PFSK-1 (cell line): ENCODE data around the gene DYNC2H1. TPM values are rescaled to one million over a fixed set of nuclear protein-coding genes. Genes with fewer than 3 reads are reported as not detected.
A peak's percentile ranks its signal among the peaks of the same experiment; 100 is the strongest.

Experiments
- FOXP2 ChIP-seq: optimal IDR thresholded peaks from 2 replicates; pipeline ENCODE3; 2011; ENCODE audit warnings: borderline replicate concordance, control low read depth, inconsistent platforms; ENCODE audit not compliant: insufficient read depth; ENCODE audit errors: extremely low read length, extremely low read depth
- POLR2AphosphoS5 ChIP-seq: IDR thresholded peaks from 2 replicates; pipeline ENCODE4 v1.6.1; 2012; ENCODE audit warnings: low read depth, mild to moderate bottlenecking, control low read depth, low read length, moderate library complexity
- SIN3A ChIP-seq: IDR thresholded peaks from 2 replicates; pipeline ENCODE4 v1.6.1; 2012; ENCODE audit warnings: mild to moderate bottlenecking, low read length, moderate library complexity, borderline replicate concordance; ENCODE audit not compliant: insufficient read depth
- TAF1 ChIP-seq: IDR thresholded peaks from 2 replicates; pipeline ENCODE4 v1.6.1; 2012; ENCODE audit warnings: low read length, control low read depth, borderline replicate concordance; ENCODE audit not compliant: insufficient read depth
- polyA plus RNA-seq: library from polyadenylated mRNA; unstranded; fragments of >200 nt; gene quantifications from one replicate; pipeline ENCODE4 v1.2.1, GENCODE V29; 2012; ENCODE audit warnings: low read depth, missing spikeins; ENCODE audit not compliant: insufficient read length
- TF ChIP-seq, protein P1 (sequence below), 2 experiments: IDR thresholded peaks; 2 replicates each; pipeline versions ENCODE4 v1.6.1 to v1.8.0; 2011 to 2012; ENCODE audit warnings: low read depth in 2 of 2, low read length in 2 of 2, control low read depth in 1 of 2, inconsistent platforms in 1 of 2, mild to moderate bottlenecking in 1 of 2, moderate library complexity in 1 of 2; ENCODE audit not compliant: insufficient read depth in 1 of 2

DYNC2H1 gene
- 6.4 TPM for polyA plus RNA-seq

DNA sequence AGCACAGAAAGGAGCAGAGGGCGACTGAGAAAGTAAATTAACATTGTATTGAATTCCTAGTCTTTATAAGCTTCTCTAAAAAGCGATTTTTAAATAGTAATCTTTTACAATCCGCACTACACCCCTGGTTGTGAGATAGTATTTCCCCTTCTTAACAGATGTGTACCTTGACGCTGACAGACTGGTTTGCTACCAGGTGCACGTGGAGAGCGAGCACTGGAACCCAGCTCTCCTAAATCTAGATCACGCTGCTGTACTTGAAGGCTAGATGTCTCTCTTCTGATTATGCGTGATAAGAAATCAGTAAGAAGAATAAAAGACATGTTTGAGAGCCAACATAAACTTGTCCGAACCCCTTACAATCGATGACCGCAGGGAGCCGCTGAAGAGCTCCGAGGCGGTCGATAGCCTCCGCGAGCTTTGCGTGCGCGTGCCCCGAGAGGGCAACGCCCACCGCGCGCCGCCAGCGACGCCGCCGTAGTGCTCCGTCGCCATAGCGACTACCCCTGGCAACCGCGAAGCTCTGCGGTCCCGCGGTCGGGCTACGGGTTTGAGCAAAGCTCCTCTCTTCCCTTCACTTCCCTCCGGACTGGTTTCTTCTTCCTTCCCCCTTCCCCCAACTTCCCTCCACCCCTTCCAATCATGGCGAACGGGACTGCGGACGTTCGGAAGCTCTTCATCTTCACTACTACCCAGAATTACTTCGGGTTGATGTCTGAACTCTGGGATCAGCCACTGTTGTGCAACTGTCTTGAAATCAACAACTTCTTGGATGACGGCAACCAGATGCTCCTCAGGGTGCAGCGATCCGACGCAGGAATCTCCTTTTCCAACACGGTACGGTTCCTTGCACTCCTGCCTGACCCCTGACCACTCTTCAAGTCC lies at the start of gene DYNC2H1:
TSS of gene DYNC2H1 (plus strand) at position 494 of the 885 bp plus-strand sequence. CDS start at position 643, 149 bp downstream.
- TF ChIP-seq, protein P1, sequence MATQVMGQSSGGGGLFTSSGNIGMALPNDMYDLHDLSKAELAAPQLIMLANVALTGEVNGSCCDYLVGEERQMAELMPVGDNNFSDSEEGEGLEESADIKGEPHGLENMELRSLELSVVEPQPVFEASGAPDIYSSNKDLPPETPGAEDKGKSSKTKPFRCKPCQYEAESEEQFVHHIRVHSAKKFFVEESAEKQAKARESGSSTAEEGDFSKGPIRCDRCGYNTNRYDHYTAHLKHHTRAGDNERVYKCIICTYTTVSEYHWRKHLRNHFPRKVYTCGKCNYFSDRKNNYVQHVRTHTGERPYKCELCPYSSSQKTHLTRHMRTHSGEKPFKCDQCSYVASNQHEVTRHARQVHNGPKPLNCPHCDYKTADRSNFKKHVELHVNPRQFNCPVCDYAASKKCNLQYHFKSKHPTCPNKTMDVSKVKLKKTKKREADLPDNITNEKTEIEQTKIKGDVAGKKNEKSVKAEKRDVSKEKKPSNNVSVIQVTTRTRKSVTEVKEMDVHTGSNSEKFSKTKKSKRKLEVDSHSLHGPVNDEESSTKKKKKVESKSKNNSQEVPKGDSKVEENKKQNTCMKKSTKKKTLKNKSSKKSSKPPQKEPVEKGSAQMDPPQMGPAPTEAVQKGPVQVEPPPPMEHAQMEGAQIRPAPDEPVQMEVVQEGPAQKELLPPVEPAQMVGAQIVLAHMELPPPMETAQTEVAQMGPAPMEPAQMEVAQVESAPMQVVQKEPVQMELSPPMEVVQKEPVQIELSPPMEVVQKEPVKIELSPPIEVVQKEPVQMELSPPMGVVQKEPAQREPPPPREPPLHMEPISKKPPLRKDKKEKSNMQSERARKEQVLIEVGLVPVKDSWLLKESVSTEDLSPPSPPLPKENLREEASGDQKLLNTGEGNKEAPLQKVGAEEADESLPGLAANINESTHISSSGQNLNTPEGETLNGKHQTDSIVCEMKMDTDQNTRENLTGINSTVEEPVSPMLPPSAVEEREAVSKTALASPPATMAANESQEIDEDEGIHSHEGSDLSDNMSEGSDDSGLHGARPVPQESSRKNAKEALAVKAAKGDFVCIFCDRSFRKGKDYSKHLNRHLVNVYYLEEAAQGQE (IDR thresholded peaks at IDR 0.05; ENCODE audit: insufficient read depth in 1 of 2, low read depth in 2 of 2, low read length in 2 of 2), result no peak
- peak; percentile 89 for TF ChIP-seq FOXP2
- TF ChIP-seq TAF1, result peak; percentile 81; the same call in 1 of the 2 replicates
- TF ChIP-seq POLR2AphosphoS5, result peak; percentile 62
- peak; percentile 96 for TF ChIP-seq SIN3A

DNA sequence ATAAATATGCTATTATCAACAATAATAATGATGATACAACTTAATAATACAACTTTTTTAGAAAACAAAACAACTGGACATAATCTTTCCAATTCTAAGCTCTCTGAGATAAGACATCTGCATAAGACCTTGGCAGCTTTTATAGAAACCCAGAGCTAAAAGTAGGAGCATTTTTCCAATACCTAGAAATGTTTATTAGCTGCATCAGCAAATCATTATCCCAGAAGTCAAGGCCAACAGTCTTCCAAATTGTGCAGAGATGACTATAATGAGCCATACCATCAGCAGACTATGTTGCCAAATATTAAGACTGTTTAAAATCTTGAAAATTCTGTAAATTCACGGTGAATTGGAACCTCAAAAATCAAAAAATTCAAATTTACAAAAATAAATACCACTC lies 47.6 kb upstream of the DYNC2H1 start:
- TF ChIP-seq POLR2AphosphoS5 (no peak), TAF1 (no peak)

GRCh38 chr11:103067118-103067517 lies 42.1 kb upstream of the DYNC2H1 start:
- TF ChIP-seq POLR2AphosphoS5 (no peak), SIN3A (no peak), TAF1 (no peak), FOXP2 (no peak)
- TF ChIP-seq, protein P1 (IDR thresholded peaks at IDR 0.05; ENCODE audit: insufficient read depth in 1 of 2, low read depth in 2 of 2, low read length in 2 of 2), result no peak

- TF ChIP-seq TAF1 (no peak), SIN3A (no peak), FOXP2 (no peak), POLR2AphosphoS5 (no peak)
- TF ChIP-seq, protein P1 (IDR thresholded peaks at IDR 0.05; ENCODE audit: insufficient read depth in 1 of 2, low read depth in 2 of 2, low read length in 2 of 2), result no peak
These were observed 39.9 kb upstream of the DYNC2H1 start for GRCh38 chr11:103069367-103069766.

GRCh38 chr11:103070142-103070541 lies 39.1 kb upstream of the DYNC2H1 start:
- TF ChIP-seq POLR2AphosphoS5 (no peak), TAF1 (no peak), FOXP2 (no peak), SIN3A (no peak)
- TF ChIP-seq, protein P1 (IDR thresholded peaks at IDR 0.05; ENCODE audit: insufficient read depth in 1 of 2, low read depth in 2 of 2, low read length in 2 of 2), result no peak
